Mammary epithelial cell (primary cell): ENCODE measurements around the gene TLK1.

ENCODE experiments used
- CTCF ChIP-seq, 2 donors: IDR thresholded peaks in 1 of 2; conservative IDR thresholded peaks in 1 of 2; 2 replicates each; pipeline ENCODE4 v1.5.1; 2011 to 2012; ENCODE audit warnings: inconsistent platforms in 2 of 2, low read length in 2 of 2, mild to moderate bottlenecking in 2 of 2, control low read depth in 1 of 2, low read depth in 1 of 2; ENCODE audit not compliant: insufficient read depth in 1 of 2; ENCODE audit errors: extremely low read depth in 1 of 2
- EZH2 ChIP-seq: IDR thresholded peaks from 2 replicates; pipeline ENCODE4 v1.6.1; 2012; ENCODE audit warnings: low read length, inconsistent platforms, borderline replicate concordance

- TF ChIP-seq CTCF (conservative IDR thresholded peaks at IDR 0.05 in 1 of 2, IDR thresholded peaks at IDR 0.05 in 1 of 2; ENCODE audit: extremely low read depth in 1 of 2, insufficient read depth in 1 of 2, low read depth in 1 of 2, low read length in 2 of 2) (no peak), EZH2 (no peak)
Measured at GRCh38 chr2:171178993-171179392, 18.3 kb upstream of the TLK1 start.
